B cell (primary cell): ENCODE data around the gene METAP2. TPM values are rescaled to one million over a fixed set of nuclear protein-coding genes. Genes with fewer than 3 reads are reported as not detected.

Experiments used
- ATAC-seq: fragments of 200-7000 bp; cut with Tn5 transposase; one replicate; pipeline ENCODE4 v1.10.0; 2021; ENCODE audit warnings: low read depth, mild to moderate bottlenecking, moderate number of reproducible peaks, moderate library complexity
- CTCF ChIA-PET: fragments of 350-600 bp; sonication (Branson Sonifier 250); formaldehyde crosslinking; loops from one replicate; lab custom pipeline; 2021; ENCODE audit warnings: antibody characterized with exemption, inconsistent platforms; lab: Charles Lee
- POLR2A ChIA-PET: fragments of 350-600 bp; sonication (Branson Sonifier 250); formaldehyde crosslinking; loops from one replicate; lab custom pipeline; 2021; ENCODE audit warnings: antibody characterized with exemption; lab: Charles Lee
- DNase-seq: peaks from one replicate; pipeline ENCODE4 v3.0.0; 2013
- H2AFZ ChIP-seq: 2 replicates; pipeline ENCODE4 v1.6.1; 2012; ENCODE audit warnings: mild to moderate bottlenecking, low read depth, low read length; ENCODE audit not compliant: insufficient read depth, poor library complexity, severe bottlenecking
- H3K27ac ChIP-seq, 2 donors: 1 replicate in 1 of 2; 2 replicates in 1 of 2; pipeline ENCODE4 v1.5.1; 2012 to 2013; ENCODE audit warnings: low read length in 2 of 2, mild to moderate bottlenecking in 2 of 2, moderate library complexity in 1 of 2
- H3K27me3 ChIP-seq, 4 experiments: fragments of 200-600 bp in 1 of 4; sonication (generic) in 1 of 4; replicated peaks in 1 of 4; 1 replicate in 2 of 4; 2 replicates in 2 of 4; pipeline versions ENCODE4 v1.6.1 to v1.7.0; 2013 to 2016; ENCODE audit warnings: low read length in 3 of 4, mild to moderate bottlenecking in 2 of 4, mixed read lengths in 1 of 4, moderate library complexity in 1 of 4; ENCODE audit not compliant: insufficient read depth in 4 of 4, control insufficient read depth in 3 of 4; ENCODE audit errors: control extremely low read depth in 1 of 4
- H3K36me3 ChIP-seq, 2 experiments: replicated peaks in 1 of 2; 1 replicate in 1 of 2; 2 replicates in 1 of 2; pipeline versions ENCODE4 v1.6.1 to v1.7.1; 2013; ENCODE audit warnings: low read length in 1 of 2; ENCODE audit not compliant: insufficient read depth in 2 of 2, control insufficient read depth in 1 of 2; ENCODE audit errors: control extremely low read depth in 1 of 2, extremely low read depth in 1 of 2
- H3K4me1 ChIP-seq, 2 donors: fragments of 200-600 bp in 1 of 2; sonication (generic) in 1 of 2; 1 replicate in 1 of 2; 2 replicates in 1 of 2; pipeline versions ENCODE4 v1.5.1 to v1.6.1; 2013 to 2017; ENCODE audit warnings: low read length in 2 of 2; ENCODE audit not compliant: control insufficient read depth in 2 of 2, insufficient read depth in 2 of 2
- H3K4me2 ChIP-seq: replicated peaks from 2 replicates; pipeline ENCODE3; 2012; ENCODE audit warnings: mild to moderate bottlenecking, low read depth, low read length; ENCODE audit not compliant: poor library complexity, severe bottlenecking
- H3K4me3 ChIP-seq, 5 experiments: fragments of 200-600 bp in 1 of 5; sonication (generic) in 1 of 5; 1 replicate in 3 of 5; 2 replicates in 2 of 5; pipeline versions ENCODE4 v1.5.1 to v1.7.0; 2011 to 2016; ENCODE audit warnings: low read length in 4 of 5, mild to moderate bottlenecking in 4 of 5, low read depth in 2 of 5, control low read depth in 1 of 5, moderate library complexity in 1 of 5; ENCODE audit not compliant: insufficient read depth in 1 of 5; ENCODE audit errors: control extremely low read depth in 1 of 5, extremely low read depth in 1 of 5
- H3K79me2 ChIP-seq: fragments of 200-600 bp; sonication (generic); one replicate; pipeline ENCODE4 v1.6.0; 2016; ENCODE audit warnings: low read length; ENCODE audit not compliant: control insufficient read depth, insufficient read depth
- H3K9ac ChIP-seq: fragments of 200-600 bp; sonication (generic); 2 replicates; pipeline ENCODE4 v1.6.1; 2017; ENCODE audit warnings: mild to moderate bottlenecking, low read length, moderate library complexity
- H3K9me3 ChIP-seq, 3 donors: one replicate each; pipeline versions ENCODE4 v1.6.1 to v1.7.1; 2013; ENCODE audit warnings: low read length in 2 of 3; ENCODE audit not compliant: control insufficient read depth in 2 of 3, insufficient read depth in 1 of 3; ENCODE audit errors: control extremely low read depth in 1 of 3
- H4K20me1 ChIP-seq: 2 replicates; pipeline ENCODE4 v1.6.0; 2012; ENCODE audit warnings: mild to moderate bottlenecking, low read length; ENCODE audit not compliant: insufficient read depth, control insufficient read depth, poor library complexity, severe bottlenecking
- H3K27ac Mint-ChIP-seq: one replicate; pipeline ENCODE4 v1.8.0; 2021; ENCODE audit warnings: mixed read lengths
- H3K27me3 Mint-ChIP-seq: one replicate; pipeline ENCODE4 v1.8.0; 2021; ENCODE audit warnings: mixed read lengths
- H3K4me1 Mint-ChIP-seq: one replicate; pipeline ENCODE4 v1.8.0; 2021; ENCODE audit warnings: mixed read lengths
- H3K4me3 Mint-ChIP-seq: one replicate; pipeline ENCODE4 v1.8.0; 2021; ENCODE audit warnings: mixed read lengths
- H3K9me3 Mint-ChIP-seq: one replicate; pipeline ENCODE4 v1.8.0; 2022; ENCODE audit warnings: mixed read lengths; ENCODE audit not compliant: insufficient read depth
- EZH2 ChIP-seq: IDR thresholded peaks from 2 replicates; pipeline ENCODE4 v1.6.1; 2012; ENCODE audit warnings: borderline replicate concordance, low read depth, mild to moderate bottlenecking, moderate library complexity, low read length; ENCODE audit not compliant: insufficient read depth, poor library complexity, severe bottlenecking
- WGBS: methylation state at CpG from one replicate; pipeline ENCODE4 v1.1.5; 2013; ENCODE audit warnings: missing lambda C conversion rate; ENCODE audit not compliant: insufficient coverage; 5-methylcytosine and 5-hydroxymethylcytosine counted together
- intact Hi-C: fragments of 100-400 bp; cut with micrococcal nuclease; formaldehyde crosslinking; loops from one replicate; pipeline ENCODE4 v1.10.0; 2022
- polyA plus RNA-seq: library from polyadenylated mRNA; depleted of rRNA; stranded (reverse); fragments of >200 nt; gene quantifications from 2 replicates; pipeline ENCODE4 v1.2.3, GENCODE V29; 2012
- total RNA-seq, 2 donors: library from RNA; stranded (reverse); fragments of 120-200 nt in 1 of 2; gene quantifications; 1 replicate in 1 of 2; 2 replicates in 1 of 2; pipeline versions ENCODE4 v1.2.3 to v1.2.4, GENCODE V29; 2013 to 2022
- TF ChIP-seq, protein P1 (sequence below): fragments of 200-600 bp; IDR thresholded peaks from one replicate; pipeline ENCODE4 v1.8.0; 2022; ENCODE audit warnings: antibody characterized with exemption, mild to moderate bottlenecking

The METAP2 gene
- total and polyA plus RNA-seq, 2 donors (not counting 1 experiment from before 2014, with no cell fraction given), result 15.3 to 49.9 TPM

DNA sequence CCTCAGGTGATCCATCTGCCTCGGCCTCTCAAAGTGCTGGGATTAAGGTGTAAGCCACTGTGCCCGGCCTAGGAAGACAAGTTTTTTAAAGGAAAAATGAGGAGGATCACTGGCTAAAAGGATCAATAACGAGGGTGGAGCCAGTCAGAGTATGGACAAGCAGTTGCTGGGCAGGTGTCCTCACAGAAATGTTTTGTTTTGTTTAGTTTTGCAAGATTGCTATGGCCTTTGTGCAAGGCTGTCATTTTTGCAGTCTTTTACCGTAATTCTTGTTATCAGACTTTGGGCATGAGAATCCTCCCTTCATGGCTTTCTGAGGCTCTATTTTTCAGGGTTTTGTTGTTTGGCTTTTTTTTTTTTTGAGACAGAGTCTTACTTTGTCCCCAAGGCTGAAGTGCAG, 11.9 kb upstream of the METAP2 start:
- Mint-ChIP-seq H3K27ac (no peak overlapping the region), H3K9me3 (peaks cover 2% of the 10 kb centered on the region), H3K4me1 (peaks cover 6% of the 10 kb centered on the region), H3K27me3 (peaks cover 6% of the 10 kb centered on the region), H3K4me3 (no peak overlapping the region)
- Histone ChIP-seq H3K4me2 (no peak overlapping the region), H3K79me2 (no peaks in the 10 kb centered on the region), H2AFZ (no peak overlapping the region), H3K9ac (no peak overlapping the region), H4K20me1 (no peaks in the 10 kb centered on the region), H3K4me3 (no peak overlapping the region), H3K4me1 (no peaks in the 10 kb centered on the region), H3K9me3 (peaks cover 0 to 17% (median 16%) of the 10 kb centered on the region in 3 donors), H3K36me3 (no peaks in the 10 kb centered on the region), H3K27ac (no peak overlapping the region), H3K27me3 (peaks cover 0 to 10% (median 2%) of the 10 kb centered on the region in 4 experiments)
- CTCF ChIA-PET, result no interaction called here
- DNase-seq (no peak), ATAC-seq (no peak)
- POLR2A ChIA-PET, result no interaction called here
- intact Hi-C loops, result no loop called here
- 89% methylated on average over 3 of the region's 4 CpGs for WGBS
- TF ChIP-seq, protein P1, sequence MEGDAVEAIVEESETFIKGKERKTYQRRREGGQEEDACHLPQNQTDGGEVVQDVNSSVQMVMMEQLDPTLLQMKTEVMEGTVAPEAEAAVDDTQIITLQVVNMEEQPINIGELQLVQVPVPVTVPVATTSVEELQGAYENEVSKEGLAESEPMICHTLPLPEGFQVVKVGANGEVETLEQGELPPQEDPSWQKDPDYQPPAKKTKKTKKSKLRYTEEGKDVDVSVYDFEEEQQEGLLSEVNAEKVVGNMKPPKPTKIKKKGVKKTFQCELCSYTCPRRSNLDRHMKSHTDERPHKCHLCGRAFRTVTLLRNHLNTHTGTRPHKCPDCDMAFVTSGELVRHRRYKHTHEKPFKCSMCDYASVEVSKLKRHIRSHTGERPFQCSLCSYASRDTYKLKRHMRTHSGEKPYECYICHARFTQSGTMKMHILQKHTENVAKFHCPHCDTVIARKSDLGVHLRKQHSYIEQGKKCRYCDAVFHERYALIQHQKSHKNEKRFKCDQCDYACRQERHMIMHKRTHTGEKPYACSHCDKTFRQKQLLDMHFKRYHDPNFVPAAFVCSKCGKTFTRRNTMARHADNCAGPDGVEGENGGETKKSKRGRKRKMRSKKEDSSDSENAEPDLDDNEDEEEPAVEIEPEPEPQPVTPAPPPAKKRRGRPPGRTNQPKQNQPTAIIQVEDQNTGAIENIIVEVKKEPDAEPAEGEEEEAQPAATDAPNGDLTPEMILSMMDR, result no peak
- TF ChIP-seq EZH2, result no peak

DNA sequence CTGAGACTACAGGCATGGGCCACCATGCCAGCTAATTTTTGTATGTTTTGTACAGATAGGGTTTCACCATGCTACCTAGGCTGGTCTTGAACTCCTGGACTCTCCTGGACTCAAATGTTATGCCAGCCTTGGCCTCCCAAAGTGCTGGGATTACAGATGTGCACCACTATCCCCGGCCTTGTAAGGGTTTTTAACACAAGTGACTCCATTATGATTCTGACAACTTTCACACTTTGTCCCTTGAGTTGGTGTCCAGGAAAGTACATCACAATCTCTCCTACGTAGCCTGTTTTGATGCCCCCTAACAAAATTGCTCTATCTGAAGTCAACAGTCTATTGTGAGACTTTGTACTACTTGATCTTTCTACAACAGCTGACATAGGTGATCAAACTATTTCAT, 11.4 kb upstream of the METAP2 start:
- H4K20me1 ChIP-seq, result no peaks in the 10 kb centered on the region
- H3K4me3 Mint-ChIP-seq, result no peak overlapping the region
- H3K79me2 ChIP-seq, result no peaks in the 10 kb centered on the region
- ChIA-PET POLR2A (no interaction called here), CTCF (no interaction called here)
- H3K9me3 ChIP-seq, result peaks cover 0 to 13% (median 12%) of the 10 kb centered on the region in 3 donors
- no peak overlapping the region for H3K9ac ChIP-seq
- H3K27me3 ChIP-seq, result peaks cover 0 to 10% (median 2%) of the 10 kb centered on the region in 4 experiments
- peaks cover 2% of the 10 kb centered on the region for H3K9me3 Mint-ChIP-seq
- H3K36me3 ChIP-seq, result no peaks in the 10 kb centered on the region
- H3K4me3 ChIP-seq, result no peak overlapping the region
- no peak overlapping the region for H3K4me2 ChIP-seq
- peaks cover 6% of the 10 kb centered on the region for H3K27me3 Mint-ChIP-seq
- DNase-seq, result no peak
- H3K4me1 Mint-ChIP-seq, result peaks cover 6% of the 10 kb centered on the region
- WGBS, result 87% methylated on average over 2 of the region's 2 CpGs
- no peak for ATAC-seq
- no peaks in the 10 kb centered on the region for H3K4me1 ChIP-seq
- H2AFZ ChIP-seq, result no peak overlapping the region
- TF ChIP-seq, protein P1, result no peak
- no peak for TF ChIP-seq EZH2
- no peak overlapping the region for H3K27ac Mint-ChIP-seq
- no peak overlapping the region for H3K27ac ChIP-seq
- intact Hi-C loops, result no loop called here
